Tibial artery (tissue), 4 donors: ENCODE data around the gene MRAS.

ENCODE experiments used
- DNase-seq, 2 donors: peaks; one replicate each; pipeline ENCODE4 v3.0.0-alpha.2; 2019
- H3K27ac ChIP-seq, 2 donors: fragments of 200-600 bp; sonication (generic) in 1 of 2; 1 replicate in 1 of 2; 2 replicates in 1 of 2; pipeline ENCODE4 v1.5.1; 2018 to 2019; ENCODE audit warnings: mild to moderate bottlenecking in 1 of 2
- H3K27me3 ChIP-seq, 2 donors: fragments of 200-600 bp; sonication (generic) in 1 of 2; one replicate each; pipeline versions ENCODE4 v1.5.1 to v1.6.0; 2016 to 2019
- H3K36me3 ChIP-seq, 3 donors: fragments of 200-600 bp; sonication (generic) in 2 of 3; one replicate each; pipeline ENCODE4 v1.5.1; 2016 to 2019; ENCODE audit warnings: mild to moderate bottlenecking in 2 of 3
- H3K4me1 ChIP-seq, 4 donors: fragments of 200-600 bp; sonication (generic) in 2 of 4; 1 replicate in 3 of 4; 2 replicates in 1 of 4; pipeline ENCODE4 v1.5.1; 2016 to 2019
- H3K4me3 ChIP-seq, 2 donors: fragments of 200-600 bp; sonication (generic) in 1 of 2; 1 replicate in 1 of 2; 2 replicates in 1 of 2; pipeline ENCODE4 v1.5.1; 2018 to 2019; ENCODE audit warnings: mild to moderate bottlenecking in 2 of 2
- H3K9me3 ChIP-seq, 3 donors: fragments of 200-600 bp; sonication (generic) in 1 of 3; one replicate each; pipeline ENCODE4 v1.5.1; 2016 to 2019
- intact Hi-C: fragments of 100-400 bp; cut with DNase I; formaldehyde crosslinking; loops from one replicate; pipeline ENCODE4 v1.15.0; 2023; ENCODE audit warnings: low total_unique reads
- TF ChIP-seq, protein P1 (sequence below), 2 experiments: fragments of 200-600 bp in 1 of 2; fragments of 450-650 bp in 1 of 2; IDR thresholded peaks; one replicate each; pipeline ENCODE4 v1.5.1; 2017 to 2019; ENCODE audit warnings: antibody characterized with exemption in 2 of 2, mild to moderate bottlenecking in 1 of 2, moderate library complexity in 1 of 2

Gene MRAS

DNA sequence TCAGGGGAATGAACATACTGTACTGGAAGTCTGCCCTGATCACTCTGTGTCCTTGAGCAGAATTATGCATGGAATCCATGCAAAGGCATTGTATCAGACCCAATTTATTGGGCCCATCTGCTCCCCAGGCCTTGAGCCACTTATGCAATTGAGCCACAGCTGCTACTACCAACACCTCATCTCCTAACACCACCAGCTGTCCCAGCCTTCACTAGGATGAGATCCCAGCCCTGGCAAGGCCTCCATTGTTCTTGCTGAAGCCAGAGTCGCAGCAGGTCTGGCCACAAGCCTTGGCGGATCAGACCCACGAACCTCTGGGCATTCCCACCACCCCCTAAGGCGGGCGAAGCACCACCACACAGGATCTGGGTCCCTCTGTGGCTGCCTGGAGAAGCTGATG, 9.6 kb upstream of the MRAS start:
- Histone ChIP-seq H3K27ac (no peak overlapping the region), H3K4me3 (no peak overlapping the region), H3K36me3 (no peaks in the 10 kb centered on the region), H3K9me3 (no peaks in the 10 kb centered on the region), H3K27me3 (no peaks in the 10 kb centered on the region), H3K4me1 (peaks cover 0 to 9% (median 0%) of the 10 kb centered on the region in 4 donors)
- no peak for DNase-seq
- intact Hi-C loops: no loop called here
- TF ChIP-seq, protein P1, sequence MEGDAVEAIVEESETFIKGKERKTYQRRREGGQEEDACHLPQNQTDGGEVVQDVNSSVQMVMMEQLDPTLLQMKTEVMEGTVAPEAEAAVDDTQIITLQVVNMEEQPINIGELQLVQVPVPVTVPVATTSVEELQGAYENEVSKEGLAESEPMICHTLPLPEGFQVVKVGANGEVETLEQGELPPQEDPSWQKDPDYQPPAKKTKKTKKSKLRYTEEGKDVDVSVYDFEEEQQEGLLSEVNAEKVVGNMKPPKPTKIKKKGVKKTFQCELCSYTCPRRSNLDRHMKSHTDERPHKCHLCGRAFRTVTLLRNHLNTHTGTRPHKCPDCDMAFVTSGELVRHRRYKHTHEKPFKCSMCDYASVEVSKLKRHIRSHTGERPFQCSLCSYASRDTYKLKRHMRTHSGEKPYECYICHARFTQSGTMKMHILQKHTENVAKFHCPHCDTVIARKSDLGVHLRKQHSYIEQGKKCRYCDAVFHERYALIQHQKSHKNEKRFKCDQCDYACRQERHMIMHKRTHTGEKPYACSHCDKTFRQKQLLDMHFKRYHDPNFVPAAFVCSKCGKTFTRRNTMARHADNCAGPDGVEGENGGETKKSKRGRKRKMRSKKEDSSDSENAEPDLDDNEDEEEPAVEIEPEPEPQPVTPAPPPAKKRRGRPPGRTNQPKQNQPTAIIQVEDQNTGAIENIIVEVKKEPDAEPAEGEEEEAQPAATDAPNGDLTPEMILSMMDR (IDR thresholded peaks at IDR 0.05): no peak

DNA sequence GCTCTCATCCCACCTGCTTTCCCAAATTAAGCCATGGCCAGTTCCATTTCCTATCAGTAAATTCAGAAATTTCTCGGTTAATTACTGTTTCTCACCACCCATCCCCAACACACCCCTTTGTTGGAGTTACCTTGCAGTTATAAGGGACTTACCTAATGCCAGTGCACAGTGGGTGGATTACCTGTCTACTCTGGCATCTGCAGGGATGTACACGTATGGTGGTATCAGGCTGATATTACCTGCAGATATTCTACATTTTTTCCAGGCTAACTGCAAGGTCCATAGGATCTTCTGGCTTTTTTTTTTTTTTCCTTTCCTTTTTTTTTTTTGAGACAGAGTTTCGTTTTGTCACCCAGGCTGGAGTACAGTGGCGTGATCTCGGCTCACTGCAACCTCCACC, 7.9 kb upstream of the MRAS start:
- intact Hi-C loops: no loop called here
- TF ChIP-seq, protein P1 (IDR thresholded peaks at IDR 0.05): no peak
- no peak overlapping the region for H3K4me3 ChIP-seq
- DNase-seq: no peak
- peaks cover 0 to 9% (median 0%) of the 10 kb centered on the region in 4 donors for H3K4me1 ChIP-seq
- H3K36me3 ChIP-seq: no peaks in the 10 kb centered on the region
- no peak overlapping the region for H3K27ac ChIP-seq
- no peaks in the 10 kb centered on the region for H3K9me3 ChIP-seq
- H3K27me3 ChIP-seq: no peaks in the 10 kb centered on the region

DNA sequence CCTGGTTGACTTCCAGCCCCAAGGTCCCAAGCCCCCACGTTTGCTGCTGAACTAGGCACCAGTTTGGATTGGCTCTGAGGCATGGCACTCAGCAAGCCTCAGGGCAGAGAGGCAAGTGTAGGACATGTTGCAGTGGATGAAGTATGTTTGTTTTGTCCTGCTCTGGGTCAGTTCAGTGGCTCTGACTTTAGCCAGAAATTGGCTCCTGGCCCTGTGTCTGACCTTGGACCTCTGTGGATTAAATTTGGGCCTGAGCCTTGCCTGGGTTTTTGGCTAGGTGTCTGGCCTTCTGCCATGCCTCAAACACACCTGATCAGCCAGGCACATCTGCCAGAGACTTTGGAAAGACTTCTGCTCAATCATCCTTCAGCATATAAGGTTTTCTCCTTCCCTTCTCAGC, 3.6 kb upstream of the MRAS start:
- H3K27ac ChIP-seq: no peak overlapping the region
- TF ChIP-seq, protein P1 (IDR thresholded peaks at IDR 0.05): no peak
- peaks cover 0 to 14% (median 5%) of the 10 kb centered on the region in 4 donors for H3K4me1 ChIP-seq
- no peak overlapping the region for H3K4me3 ChIP-seq
- no peaks in the 10 kb centered on the region for H3K36me3 ChIP-seq
- no peaks in the 10 kb centered on the region for H3K27me3 ChIP-seq
- DNase-seq: no peak
- intact Hi-C loops: no loop called here
- H3K9me3 ChIP-seq: no peaks in the 10 kb centered on the region

DNA sequence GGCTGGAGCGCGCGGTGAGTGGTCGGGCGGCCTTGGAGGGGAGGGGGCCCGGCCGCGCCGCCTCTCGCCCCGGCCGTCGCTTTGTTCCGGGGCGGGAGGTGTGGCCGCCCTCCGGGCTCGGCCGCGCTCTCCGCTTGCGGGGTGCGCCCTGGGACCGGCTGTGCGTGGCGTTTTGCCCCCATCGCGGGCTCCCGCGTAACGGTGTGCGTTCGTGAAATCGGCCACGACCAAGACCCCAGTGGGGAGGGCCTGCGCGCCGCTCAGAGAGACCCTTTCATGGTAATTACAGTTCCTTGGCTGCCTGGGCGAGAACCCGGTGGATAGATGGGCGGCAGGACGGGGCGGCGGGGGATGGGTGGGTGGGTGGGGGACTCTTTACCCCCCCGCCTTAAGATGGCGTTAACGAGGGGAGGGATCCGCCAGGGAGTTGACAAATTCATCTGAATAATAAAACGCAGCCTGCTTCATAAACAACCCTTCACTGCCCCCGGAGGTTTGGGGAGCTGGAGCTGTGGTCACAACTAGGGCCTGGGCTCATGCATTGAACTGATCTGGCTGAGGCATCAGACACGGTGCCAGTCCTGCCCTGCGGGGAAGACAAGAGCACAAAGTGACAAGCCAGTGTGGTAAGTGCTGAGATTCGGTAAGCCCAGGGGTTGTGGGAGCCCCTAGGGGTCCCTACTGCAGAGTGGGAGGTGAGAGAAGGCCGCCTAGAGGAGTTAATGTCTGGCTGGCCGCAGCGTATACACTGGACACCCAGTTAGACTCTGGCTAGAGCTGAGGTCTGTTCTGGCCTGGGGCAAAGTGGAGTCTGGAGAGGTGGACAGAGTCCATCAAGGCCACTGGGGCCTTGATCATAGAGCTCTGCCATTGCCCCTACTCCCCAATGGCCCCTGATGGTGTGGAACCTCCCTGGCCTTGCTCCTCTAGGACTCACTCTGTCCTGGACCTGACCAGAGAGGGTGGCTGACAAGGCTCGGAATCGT, 668 bp downstream of the MRAS start:
- intact Hi-C loops: no loop called here
- Histone ChIP-seq H3K36me3 (no peaks in the 10 kb centered on the region), H3K27ac (peak overlapping the region; percentile 95 to 97), H3K27me3 (no peaks in the 10 kb centered on the region), H3K4me3 (peak overlapping the region; percentile 94 to 95), H3K9me3 (no peaks in the 10 kb centered on the region), H3K4me1 (peaks cover 0 to 38% (median 26%) of the 10 kb centered on the region in 4 donors)
- DNase-seq: peak in 1 of 2 donors; percentile 69
- TF ChIP-seq, protein P1 (IDR thresholded peaks at IDR 0.05): no peak

DNA sequence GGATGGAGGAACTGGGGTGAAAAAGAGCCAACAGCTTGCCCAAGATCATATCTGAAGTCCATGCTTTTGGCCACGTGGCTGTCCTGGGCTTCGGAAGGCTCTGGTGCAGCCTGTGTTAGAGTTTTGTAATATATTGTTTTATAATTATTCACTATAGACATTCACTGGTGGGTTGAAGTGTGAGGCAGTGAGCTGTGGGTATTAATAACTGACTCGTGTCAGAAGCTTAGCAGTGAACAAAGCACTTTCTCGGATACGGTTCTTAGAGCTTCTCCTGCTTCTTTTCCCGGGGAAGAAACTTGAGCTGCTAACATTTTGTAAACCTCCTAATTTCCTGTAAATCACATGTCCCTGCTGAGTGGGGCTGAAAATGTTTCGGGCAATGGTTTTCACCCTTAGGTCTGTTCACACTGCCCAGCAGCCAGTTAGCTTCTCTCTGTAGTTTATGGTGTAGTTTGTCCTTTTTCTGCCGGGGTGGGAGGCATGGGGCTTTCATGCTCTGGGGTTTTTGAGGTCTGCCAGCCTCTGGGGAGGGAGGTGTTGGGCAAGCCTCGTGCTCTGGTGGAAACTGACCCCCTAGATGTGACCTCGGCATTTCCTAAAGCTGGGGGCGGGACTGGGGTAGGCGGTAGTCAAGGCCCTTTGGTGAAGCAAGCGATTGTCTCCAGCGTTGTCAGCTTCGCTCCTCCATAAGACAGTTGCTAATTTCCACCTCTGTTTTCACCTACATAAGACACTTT, 1.7 kb downstream of the MRAS start:
- peak overlapping the region; percentile 94 to 95 for H3K4me3 ChIP-seq
- no peaks in the 10 kb centered on the region for H3K27me3 ChIP-seq
- intact Hi-C loops: no loop called here
- no peak for DNase-seq
- H3K36me3 ChIP-seq: no peaks in the 10 kb centered on the region
- no peaks in the 10 kb centered on the region for H3K9me3 ChIP-seq
- peaks cover 0 to 38% (median 26%) of the 10 kb centered on the region in 4 donors for H3K4me1 ChIP-seq
- peak overlapping the region; percentile 95 to 97 for H3K27ac ChIP-seq
- TF ChIP-seq, protein P1 (IDR thresholded peaks at IDR 0.05): no peak
